ENCODE data around the gene BPI.

Gene BPI

DNA sequence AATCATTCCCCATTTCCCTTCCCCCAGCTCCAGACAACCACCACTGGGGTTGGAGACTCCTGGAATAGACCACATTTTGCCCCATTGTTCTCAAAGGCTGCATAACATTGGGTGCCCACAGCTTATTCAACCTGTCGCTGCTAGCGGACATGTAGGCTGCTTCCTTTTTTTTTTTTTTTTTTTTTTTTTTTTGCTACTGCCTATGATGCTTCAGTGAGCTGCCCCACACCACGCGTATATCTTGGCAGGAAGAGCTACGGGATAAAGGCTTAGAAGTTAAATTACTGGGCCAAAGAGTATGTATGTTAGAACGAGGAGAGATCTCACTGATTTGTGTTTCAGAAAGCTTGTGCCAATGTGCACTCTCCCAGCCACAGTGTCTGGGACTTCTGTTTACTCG is 49.4 kb downstream of the BPI start:
- H3K4me1 ChIP-seq (ENCODE audit: control insufficient read depth, low read depth, low read length): peaks cover 23% of the 10 kb centered on the region
- peak overlapping the region; percentile 28 for H3K4me3 ChIP-seq (ENCODE audit: low read length)
- H3K9me3 ChIP-seq (ENCODE audit: control insufficient read depth, low read depth, low read length): no peaks in the 10 kb centered on the region
- H3K36me3 ChIP-seq (ENCODE audit: control insufficient read depth, low read depth, low read length): no peaks in the 10 kb centered on the region
- no peak overlapping the region for H3K27ac ChIP-seq (ENCODE audit: low read length)
- no peaks in the 10 kb centered on the region for H3K27me3 ChIP-seq (ENCODE audit: control insufficient read depth, insufficient read depth, low read length)
- no peak overlapping the region for H3K9ac ChIP-seq (ENCODE audit: low read length)

DNA sequence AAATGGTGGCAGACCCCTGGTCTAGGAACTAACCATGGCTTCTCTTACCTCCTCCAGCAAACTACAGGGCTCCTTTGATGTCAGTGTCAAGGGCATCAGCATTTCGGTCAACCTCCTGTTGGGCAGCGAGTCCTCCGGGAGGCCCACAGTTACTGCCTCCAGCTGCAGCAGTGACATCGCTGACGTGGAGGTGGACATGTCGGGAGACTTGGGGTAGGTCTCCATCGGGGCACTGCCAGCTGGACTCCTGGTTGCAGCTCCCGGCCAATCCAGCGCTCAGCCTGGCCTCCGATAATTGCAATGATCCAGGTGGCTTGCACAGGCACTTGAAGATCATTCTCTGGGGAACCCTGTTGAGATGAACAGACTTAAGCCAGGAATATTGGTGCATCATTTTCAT is 50.3 kb downstream of the BPI start:
- no peaks in the 10 kb centered on the region for H3K36me3 ChIP-seq (ENCODE audit: control insufficient read depth, low read depth, low read length)
- H3K9ac ChIP-seq (ENCODE audit: low read length): no peak overlapping the region
- no peaks in the 10 kb centered on the region for H3K9me3 ChIP-seq (ENCODE audit: control insufficient read depth, low read depth, low read length)
- peaks cover 23% of the 10 kb centered on the region for H3K4me1 ChIP-seq (ENCODE audit: control insufficient read depth, low read depth, low read length)
- no peak overlapping the region for H3K27ac ChIP-seq (ENCODE audit: low read length)
- no peaks in the 10 kb centered on the region for H3K27me3 ChIP-seq (ENCODE audit: control insufficient read depth, insufficient read depth, low read length)
- H3K4me3 ChIP-seq (ENCODE audit: low read length): no peak overlapping the region

GRCh38 chr20:38355161-38356012 is 51.4 kb downstream of the BPI start:
- Histone ChIP-seq H3K9me3 (ENCODE audit: control insufficient read depth, low read depth, low read length) (no peaks in the 10 kb centered on the region), H3K4me3 (ENCODE audit: low read length) (no peak overlapping the region), H3K36me3 (ENCODE audit: control insufficient read depth, low read depth, low read length) (no peaks in the 10 kb centered on the region), H3K9ac (ENCODE audit: low read length) (no peak overlapping the region), H3K4me1 (ENCODE audit: control insufficient read depth, low read depth, low read length) (peaks cover 23% of the 10 kb centered on the region), H3K27ac (ENCODE audit: low read length) (no peak overlapping the region), H3K27me3 (ENCODE audit: control insufficient read depth, insufficient read depth, low read length) (no peaks in the 10 kb centered on the region)

DNA sequence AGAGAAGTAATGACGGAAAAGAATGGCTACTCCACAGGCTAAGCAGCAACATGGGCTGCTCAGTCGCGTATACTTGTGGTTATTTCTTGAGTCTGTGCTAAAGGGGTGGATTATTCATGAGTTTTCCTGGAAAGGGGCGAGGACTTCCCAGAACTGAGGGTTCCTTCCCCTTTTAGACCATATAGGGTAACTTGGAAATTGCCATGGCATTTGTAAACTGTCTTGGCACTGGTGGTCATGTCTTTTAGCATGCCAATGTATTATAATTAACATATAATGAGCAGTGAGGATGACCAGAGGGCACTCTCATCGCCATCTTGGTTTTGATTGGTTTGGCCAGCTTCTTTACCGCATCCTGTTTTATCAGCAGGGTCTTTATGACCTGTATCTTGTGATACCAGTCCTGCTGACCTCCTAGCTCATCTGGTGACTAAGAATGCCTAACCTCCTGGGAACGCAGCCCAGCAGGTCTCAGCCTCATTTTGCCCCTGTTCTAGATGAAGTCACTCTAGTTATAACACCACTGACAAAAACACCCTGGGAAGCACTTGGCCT is 53.8 kb downstream of the BPI start:
- Histone ChIP-seq H3K4me1 (ENCODE audit: control insufficient read depth, low read depth, low read length) (peaks cover 23% of the 10 kb centered on the region), H3K9ac (ENCODE audit: low read length) (no peak overlapping the region), H3K36me3 (ENCODE audit: control insufficient read depth, low read depth, low read length) (no peaks in the 10 kb centered on the region), H3K9me3 (ENCODE audit: control insufficient read depth, low read depth, low read length) (no peaks in the 10 kb centered on the region), H3K4me3 (ENCODE audit: low read length) (no peak overlapping the region), H3K27me3 (ENCODE audit: control insufficient read depth, insufficient read depth, low read length) (no peaks in the 10 kb centered on the region), H3K27ac (ENCODE audit: low read length) (no peak overlapping the region)

GRCh38 chr20:38358556-38358955 is 54.6 kb downstream of the BPI start:
- H3K4me1 ChIP-seq (ENCODE audit: control insufficient read depth, low read depth, low read length): peaks cover 15% of the 10 kb centered on the region
- no peaks in the 10 kb centered on the region for H3K36me3 ChIP-seq (ENCODE audit: control insufficient read depth, low read depth, low read length)
- no peaks in the 10 kb centered on the region for H3K9me3 ChIP-seq (ENCODE audit: control insufficient read depth, low read depth, low read length)
- H3K27me3 ChIP-seq (ENCODE audit: control insufficient read depth, insufficient read depth, low read length): no peaks in the 10 kb centered on the region
- H3K4me3 ChIP-seq (ENCODE audit: low read length): no peak overlapping the region
- H3K9ac ChIP-seq (ENCODE audit: low read length): no peak overlapping the region
- no peak overlapping the region for H3K27ac ChIP-seq (ENCODE audit: low read length)

DNA sequence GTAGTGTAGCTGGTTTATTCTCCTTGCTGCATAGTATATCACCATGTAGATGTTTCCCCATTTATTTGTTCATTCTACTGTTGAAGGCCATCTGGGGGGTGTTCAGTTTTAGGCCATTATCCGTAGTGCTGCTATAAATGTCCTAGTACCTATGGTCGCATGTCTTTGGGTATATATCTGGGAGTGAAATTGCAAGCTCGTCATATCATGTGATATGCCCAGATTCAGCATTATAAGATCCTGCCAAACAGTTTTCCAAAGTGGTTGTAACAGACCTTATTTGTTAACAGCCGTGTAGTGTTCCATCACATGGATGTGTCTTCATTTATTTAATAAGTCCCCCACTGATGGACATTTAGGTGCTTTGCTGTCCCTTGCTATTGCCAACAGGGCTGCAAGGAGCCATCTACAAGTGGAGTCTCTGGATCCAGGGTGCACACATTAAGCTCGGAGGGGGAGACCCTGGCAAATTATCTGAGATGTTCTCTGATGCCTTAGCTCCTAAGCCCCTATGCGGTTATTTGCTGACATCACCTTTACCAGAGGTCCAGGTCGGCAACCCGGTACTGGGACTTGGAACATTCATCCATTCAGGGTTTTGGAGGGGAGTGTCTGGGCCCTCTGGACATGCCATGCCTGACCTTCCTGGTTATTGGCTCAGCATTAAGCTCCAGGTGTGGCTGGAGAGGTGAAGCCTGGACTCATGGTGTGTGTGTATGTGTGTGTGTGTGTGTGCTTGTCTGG is 59.2 kb downstream of the BPI start:
- H3K9me3 ChIP-seq (ENCODE audit: control insufficient read depth, low read depth, low read length): no peaks in the 10 kb centered on the region
- no peaks in the 10 kb centered on the region for H3K27me3 ChIP-seq (ENCODE audit: control insufficient read depth, insufficient read depth, low read length)
- H3K36me3 ChIP-seq (ENCODE audit: control insufficient read depth, low read depth, low read length): no peaks in the 10 kb centered on the region
- H3K9ac ChIP-seq (ENCODE audit: low read length): no peak overlapping the region
- H3K27ac ChIP-seq (ENCODE audit: low read length): no peak overlapping the region
- no peaks in the 10 kb centered on the region for H3K4me1 ChIP-seq (ENCODE audit: control insufficient read depth, low read depth, low read length)
- no peak overlapping the region for H3K4me3 ChIP-seq (ENCODE audit: low read length)

- H3K9me3 ChIP-seq (ENCODE audit: control insufficient read depth, low read depth, low read length): no peaks in the 10 kb centered on the region
- no peaks in the 10 kb centered on the region for H3K36me3 ChIP-seq (ENCODE audit: control insufficient read depth, low read depth, low read length)
- H3K27me3 ChIP-seq (ENCODE audit: control insufficient read depth, insufficient read depth, low read length): no peaks in the 10 kb centered on the region
- no peak overlapping the region for H3K27ac ChIP-seq (ENCODE audit: low read length)
- peak overlapping the region; percentile 26 for H3K4me3 ChIP-seq (ENCODE audit: low read length)
- no peaks in the 10 kb centered on the region for H3K4me1 ChIP-seq (ENCODE audit: control insufficient read depth, low read depth, low read length)
- H3K9ac ChIP-seq (ENCODE audit: low read length): no peak overlapping the region
Observed at GRCh38 chr20:38369389-38369788, 65.4 kb downstream of the BPI start.

- H3K9me3 ChIP-seq (ENCODE audit: control insufficient read depth, low read depth, low read length): no peaks in the 10 kb centered on the region
- no peak overlapping the region for H3K9ac ChIP-seq (ENCODE audit: low read length)
- H3K36me3 ChIP-seq (ENCODE audit: control insufficient read depth, low read depth, low read length): no peaks in the 10 kb centered on the region
- H3K4me1 ChIP-seq (ENCODE audit: control insufficient read depth, low read depth, low read length): no peaks in the 10 kb centered on the region
- no peak overlapping the region for H3K4me3 ChIP-seq (ENCODE audit: low read length)
- no peaks in the 10 kb centered on the region for H3K27me3 ChIP-seq (ENCODE audit: control insufficient read depth, insufficient read depth, low read length)
- no peak overlapping the region for H3K27ac ChIP-seq (ENCODE audit: low read length)
Observed at GRCh38 chr20:38372806-38373205, 68.8 kb downstream of the BPI start.

DNA sequence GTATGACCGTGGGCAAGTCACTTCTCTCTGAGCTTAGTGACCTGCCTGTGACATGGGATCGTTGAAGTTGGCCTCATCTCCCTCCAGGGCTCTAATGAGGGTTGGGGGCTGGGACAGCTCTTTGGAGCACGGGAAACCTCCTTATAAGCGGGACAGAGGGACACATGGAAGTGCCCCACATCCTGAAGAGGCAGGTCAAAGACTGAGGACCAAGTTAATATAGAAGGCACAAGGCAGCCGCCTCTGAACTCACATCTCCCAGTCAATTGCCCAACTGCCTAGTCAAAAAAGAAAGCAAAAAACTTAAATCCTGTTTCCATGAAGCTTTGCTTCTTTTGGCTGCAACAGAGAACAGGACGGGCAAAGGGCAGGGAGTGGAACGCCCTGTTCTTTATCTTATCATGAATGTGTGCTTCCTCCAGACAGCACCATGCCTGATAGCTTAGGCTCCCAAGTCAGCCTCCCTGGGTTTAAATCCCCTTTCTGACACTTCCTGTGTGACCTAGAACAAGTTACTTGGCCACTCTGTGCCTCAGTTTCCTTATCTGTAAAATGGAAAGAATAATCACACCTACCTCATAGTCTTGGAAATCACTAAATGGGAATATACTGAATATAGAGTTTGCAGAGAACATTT is 69.4 kb downstream of the BPI start:
- Histone ChIP-seq H3K9me3 (ENCODE audit: control insufficient read depth, low read depth, low read length) (no peaks in the 10 kb centered on the region), H3K27me3 (ENCODE audit: control insufficient read depth, insufficient read depth, low read length) (no peaks in the 10 kb centered on the region), H3K4me1 (ENCODE audit: control insufficient read depth, low read depth, low read length) (no peaks in the 10 kb centered on the region), H3K4me3 (ENCODE audit: low read length) (no peak overlapping the region), H3K27ac (ENCODE audit: low read length) (no peak overlapping the region), H3K9ac (ENCODE audit: low read length) (no peak overlapping the region), H3K36me3 (ENCODE audit: control insufficient read depth, low read depth, low read length) (no peaks in the 10 kb centered on the region)

DNA sequence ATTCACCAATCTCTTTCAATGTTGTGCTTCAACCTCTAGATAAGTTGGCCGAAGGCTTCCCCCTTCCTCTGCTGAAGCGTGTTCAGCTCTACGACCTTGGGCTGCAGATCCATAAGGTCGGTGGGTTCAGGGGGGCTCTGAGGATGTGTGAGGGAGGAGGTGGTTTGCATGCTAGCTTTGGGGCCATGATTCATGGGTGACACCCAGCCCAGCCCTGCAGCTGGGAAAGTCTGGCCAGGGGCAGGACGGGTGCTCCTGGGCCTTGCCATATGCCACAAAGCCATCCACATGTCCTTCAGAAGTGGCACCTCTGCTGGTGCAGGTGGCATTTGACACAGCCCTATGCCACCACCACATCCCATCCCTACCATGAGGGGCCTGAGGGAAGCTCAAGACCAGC is 69.9 kb downstream of the BPI start:
- no peak overlapping the region for H3K4me3 ChIP-seq (ENCODE audit: low read length)
- no peaks in the 10 kb centered on the region for H3K36me3 ChIP-seq (ENCODE audit: control insufficient read depth, low read depth, low read length)
- no peaks in the 10 kb centered on the region for H3K9me3 ChIP-seq (ENCODE audit: control insufficient read depth, low read depth, low read length)
- H3K4me1 ChIP-seq (ENCODE audit: control insufficient read depth, low read depth, low read length): no peaks in the 10 kb centered on the region
- no peak overlapping the region for H3K9ac ChIP-seq (ENCODE audit: low read length)
- no peaks in the 10 kb centered on the region for H3K27me3 ChIP-seq (ENCODE audit: control insufficient read depth, insufficient read depth, low read length)
- no peak overlapping the region for H3K27ac ChIP-seq (ENCODE audit: low read length)

GRCh38 chr20:38377039-38377685 is 73.2 kb downstream of the BPI start:
- Histone ChIP-seq H3K4me1 (ENCODE audit: control insufficient read depth, low read depth, low read length) (no peaks in the 10 kb centered on the region), H3K27me3 (ENCODE audit: control insufficient read depth, insufficient read depth, low read length) (no peaks in the 10 kb centered on the region), H3K36me3 (ENCODE audit: control insufficient read depth, low read depth, low read length) (no peaks in the 10 kb centered on the region), H3K27ac (ENCODE audit: low read length) (no peak overlapping the region), H3K9ac (ENCODE audit: low read length) (no peak overlapping the region), H3K4me3 (ENCODE audit: low read length) (no peak overlapping the region), H3K9me3 (ENCODE audit: control insufficient read depth, low read depth, low read length) (no peaks in the 10 kb centered on the region)
